Measurements from ENCODE around the gene MYOZ1. TPM values are rescaled to one million over a fixed set of nuclear protein-coding genes. Genes with fewer than 3 reads are reported as not detected.
A peak's percentile ranks its signal among the peaks of the same experiment; 100 is the strongest.

The MYOZ1 gene
- total RNA-seq, 4 donors from 2014 or later, result not detected

- Histone ChIP-seq H3K4me3 (peak overlapping the region; percentile 79 to 83), H3K27ac (peak overlapping the region in 3 of 4 donors; percentile 64 to 79 (median 69)), H3K36me3 (no peaks in the 10 kb centered on the region), H3K27me3 (no peaks in the 10 kb centered on the region), H3K9me3 (no peaks in the 10 kb centered on the region), H3K4me1 (peaks cover 0 to 44% (median 12%) of the 10 kb centered on the region in 3 donors)
- no peak for TF ChIP-seq EP300 (IDR thresholded peaks at IDR 0.05)
- TF ChIP-seq, protein P1, sequence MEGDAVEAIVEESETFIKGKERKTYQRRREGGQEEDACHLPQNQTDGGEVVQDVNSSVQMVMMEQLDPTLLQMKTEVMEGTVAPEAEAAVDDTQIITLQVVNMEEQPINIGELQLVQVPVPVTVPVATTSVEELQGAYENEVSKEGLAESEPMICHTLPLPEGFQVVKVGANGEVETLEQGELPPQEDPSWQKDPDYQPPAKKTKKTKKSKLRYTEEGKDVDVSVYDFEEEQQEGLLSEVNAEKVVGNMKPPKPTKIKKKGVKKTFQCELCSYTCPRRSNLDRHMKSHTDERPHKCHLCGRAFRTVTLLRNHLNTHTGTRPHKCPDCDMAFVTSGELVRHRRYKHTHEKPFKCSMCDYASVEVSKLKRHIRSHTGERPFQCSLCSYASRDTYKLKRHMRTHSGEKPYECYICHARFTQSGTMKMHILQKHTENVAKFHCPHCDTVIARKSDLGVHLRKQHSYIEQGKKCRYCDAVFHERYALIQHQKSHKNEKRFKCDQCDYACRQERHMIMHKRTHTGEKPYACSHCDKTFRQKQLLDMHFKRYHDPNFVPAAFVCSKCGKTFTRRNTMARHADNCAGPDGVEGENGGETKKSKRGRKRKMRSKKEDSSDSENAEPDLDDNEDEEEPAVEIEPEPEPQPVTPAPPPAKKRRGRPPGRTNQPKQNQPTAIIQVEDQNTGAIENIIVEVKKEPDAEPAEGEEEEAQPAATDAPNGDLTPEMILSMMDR (IDR thresholded peaks at IDR 0.05), result peak in 1 of 4 experiments; percentile 20
- no CpG with 5 or more reads among the region's 32 CpGs for WGBS, 2 donors (ENCODE audit: low coverage in 1 of 2)
- ATAC-seq, result peak; percentile 65
Observed at GRCh38 chr10:73647211-73647874, 6.1 kb upstream of the MYOZ1 start.

DNA sequence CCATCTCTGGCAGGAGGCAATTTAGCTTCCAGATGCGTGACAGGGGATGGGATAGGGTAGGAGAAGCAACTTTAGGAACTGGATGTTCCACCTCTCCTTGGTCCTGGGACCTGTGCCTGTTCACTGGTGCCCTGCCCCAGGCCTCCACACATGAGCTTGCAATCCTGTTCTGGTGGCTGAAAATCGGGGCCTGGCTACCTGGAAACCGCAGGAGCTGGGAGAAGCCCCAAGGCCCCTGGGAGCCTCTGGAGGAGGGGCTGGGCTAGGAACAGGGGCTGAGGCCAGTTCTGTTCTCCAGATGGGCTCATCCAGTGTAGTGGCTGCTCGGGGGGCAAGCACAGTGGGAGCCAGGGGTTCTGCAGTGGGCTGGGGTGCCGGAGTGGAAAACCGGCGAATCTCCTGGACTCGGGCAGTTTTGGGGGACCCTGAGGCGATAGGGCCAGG lies 5.3 kb upstream of the MYOZ1 start:
- peaks cover 0 to 43% (median 12%) of the 10 kb centered on the region in 3 donors for H3K4me1 ChIP-seq
- no peaks in the 10 kb centered on the region for H3K36me3 ChIP-seq

GRCh38 chr10:73645251-73645650 lies 4.0 kb upstream of the MYOZ1 start:
- WGBS, 2 donors (ENCODE audit: low coverage in 1 of 2), result 74 to 96% methylated on average over 2 to 3 of the region's 3 CpGs
- no peak for ATAC-seq

More for the DNA sequence above, 5.3 kb upstream of the MYOZ1 start:
- WGBS, 2 donors (ENCODE audit: low coverage in 1 of 2), result 83 to 89% methylated on average over 1 to 5 of the region's 9 CpGs
- peak overlapping the region in 1 of 4 donors; percentile 79 for H3K27ac ChIP-seq
- no peak overlapping the region for H3K4me3 ChIP-seq
- TF ChIP-seq POLR2AphosphoS5 (IDR thresholded peaks at IDR 0.05), result no peak
- TF ChIP-seq, protein P1 (IDR thresholded peaks at IDR 0.05), result no peak
- no peaks in the 10 kb centered on the region for H3K27me3 ChIP-seq
- no peak for ATAC-seq
- no peaks in the 10 kb centered on the region for H3K9me3 ChIP-seq

GRCh38 chr10:73644767-73645166 lies 3.5 kb upstream of the MYOZ1 start:
- Histone ChIP-seq H3K9me3 (no peaks in the 10 kb centered on the region), H3K36me3 (no peaks in the 10 kb centered on the region), H3K4me3 (no peak overlapping the region), H3K4me1 (peaks cover 0 to 33% (median 12%) of the 10 kb centered on the region in 3 donors), H3K27me3 (no peaks in the 10 kb centered on the region), H3K27ac (no peak overlapping the region)
- 50% methylated on average over 1 of the region's 1 CpG; no CpG with 5 or more reads in 1 of the 2 donors for WGBS, 2 donors (ENCODE audit: low coverage in 1 of 2)
- TF ChIP-seq EP300 (IDR thresholded peaks at IDR 0.05), result no peak
- no peak for TF ChIP-seq POLR2A (IDR thresholded peaks at IDR 0.05)
- TF ChIP-seq, protein P1 (IDR thresholded peaks at IDR 0.05), result no peak
- TF ChIP-seq POLR2AphosphoS5 (IDR thresholded peaks at IDR 0.05), result no peak
- no peak for ATAC-seq

More at GRCh38 chr10:73645251-73645650, 4.0 kb upstream of the MYOZ1 start:
- Histone ChIP-seq H3K4me3 (no peak overlapping the region), H3K9me3 (no peaks in the 10 kb centered on the region), H3K27me3 (no peaks in the 10 kb centered on the region), H3K4me1 (peaks cover 0 to 33% (median 12%) of the 10 kb centered on the region in 3 donors), H3K27ac (no peak overlapping the region), H3K36me3 (no peaks in the 10 kb centered on the region)
- TF ChIP-seq, protein P1 (IDR thresholded peaks at IDR 0.05), result no peak
- TF ChIP-seq EP300 (IDR thresholded peaks at IDR 0.05) (no peak), POLR2A (IDR thresholded peaks at IDR 0.05) (no peak), POLR2AphosphoS5 (IDR thresholded peaks at IDR 0.05) (no peak)
